Upper lobe of left lung (tissue), 4 donors: ENCODE measurements around the gene ANO2.

Experiments
- EP300 ChIP-seq, 4 donors: sonication (generic); formaldehyde crosslinking; IDR thresholded peaks; one replicate each; pipeline ENCODE4 v1.5.1; 2017; ENCODE audit warnings: antibody characterized with exemption in 4 of 4, control low read depth in 2 of 4
- POLR2A ChIP-seq, 4 donors: fragments of 450-650 bp; IDR thresholded peaks; one replicate each; pipeline ENCODE4 v1.5.1; 2016 to 2017; ENCODE audit warnings: antibody characterized with exemption in 4 of 4, mild to moderate bottlenecking in 2 of 4
- POLR2AphosphoS5 ChIP-seq, 2 donors: sonication (generic); formaldehyde crosslinking; IDR thresholded peaks; one replicate each; pipeline ENCODE4 v1.5.1; 2017; ENCODE audit warnings: antibody characterized with exemption in 2 of 2
- TF ChIP-seq, protein P1 (sequence below), 6 experiments: fragments of 450-650 bp in 4 of 6; fragments of 200-600 bp in 2 of 6; sonication (generic) in 2 of 6; IDR thresholded peaks; one replicate each; pipeline ENCODE4 v1.5.1; 2016 to 2019; ENCODE audit warnings: antibody characterized with exemption in 6 of 6

DNA sequence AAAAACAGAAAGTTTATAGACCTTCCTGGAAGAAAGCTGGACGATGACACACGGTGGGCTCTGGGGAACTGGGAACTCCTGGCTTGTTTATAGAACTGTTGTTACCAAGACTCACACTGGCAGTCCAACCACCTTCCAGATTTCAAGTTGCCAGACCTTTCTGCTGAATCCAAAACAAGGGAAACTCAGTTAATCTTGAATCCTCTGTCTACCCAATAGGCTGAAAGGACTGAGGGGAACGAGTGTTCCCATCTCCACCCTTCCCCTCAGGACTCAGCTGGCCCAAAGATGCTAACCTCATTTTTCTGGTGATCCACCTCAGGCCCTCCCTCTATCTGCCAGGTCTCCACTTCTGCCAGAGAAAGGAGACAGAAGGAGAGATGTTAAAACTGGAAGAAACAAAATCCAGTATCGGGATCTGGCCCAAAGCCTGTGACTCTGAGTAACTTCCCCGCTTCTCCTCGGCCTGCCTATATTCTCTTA lies 231.4 kb downstream of the ANO2 start:
- TF ChIP-seq EP300 (IDR thresholded peaks at IDR 0.05): no peak
- TF ChIP-seq, protein P1, sequence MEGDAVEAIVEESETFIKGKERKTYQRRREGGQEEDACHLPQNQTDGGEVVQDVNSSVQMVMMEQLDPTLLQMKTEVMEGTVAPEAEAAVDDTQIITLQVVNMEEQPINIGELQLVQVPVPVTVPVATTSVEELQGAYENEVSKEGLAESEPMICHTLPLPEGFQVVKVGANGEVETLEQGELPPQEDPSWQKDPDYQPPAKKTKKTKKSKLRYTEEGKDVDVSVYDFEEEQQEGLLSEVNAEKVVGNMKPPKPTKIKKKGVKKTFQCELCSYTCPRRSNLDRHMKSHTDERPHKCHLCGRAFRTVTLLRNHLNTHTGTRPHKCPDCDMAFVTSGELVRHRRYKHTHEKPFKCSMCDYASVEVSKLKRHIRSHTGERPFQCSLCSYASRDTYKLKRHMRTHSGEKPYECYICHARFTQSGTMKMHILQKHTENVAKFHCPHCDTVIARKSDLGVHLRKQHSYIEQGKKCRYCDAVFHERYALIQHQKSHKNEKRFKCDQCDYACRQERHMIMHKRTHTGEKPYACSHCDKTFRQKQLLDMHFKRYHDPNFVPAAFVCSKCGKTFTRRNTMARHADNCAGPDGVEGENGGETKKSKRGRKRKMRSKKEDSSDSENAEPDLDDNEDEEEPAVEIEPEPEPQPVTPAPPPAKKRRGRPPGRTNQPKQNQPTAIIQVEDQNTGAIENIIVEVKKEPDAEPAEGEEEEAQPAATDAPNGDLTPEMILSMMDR (IDR thresholded peaks at IDR 0.05): no peak
- TF ChIP-seq POLR2A (IDR thresholded peaks at IDR 0.05): no peak
- no peak for TF ChIP-seq POLR2AphosphoS5 (IDR thresholded peaks at IDR 0.05)
